GM12873 (cell line): ENCODE results near the gene C19orf85.

Experiments used
- TF ChIP-seq, protein P1 (sequence below): IDR thresholded peaks from 2 replicates; pipeline ENCODE4 v1.5.1; 2012; ENCODE audit warnings: low read depth, mild to moderate bottlenecking, moderate library complexity, low read length, control low read depth; ENCODE audit not compliant: insufficient read depth; ENCODE audit errors: missing control alignments

Gene C19orf85

DNA sequence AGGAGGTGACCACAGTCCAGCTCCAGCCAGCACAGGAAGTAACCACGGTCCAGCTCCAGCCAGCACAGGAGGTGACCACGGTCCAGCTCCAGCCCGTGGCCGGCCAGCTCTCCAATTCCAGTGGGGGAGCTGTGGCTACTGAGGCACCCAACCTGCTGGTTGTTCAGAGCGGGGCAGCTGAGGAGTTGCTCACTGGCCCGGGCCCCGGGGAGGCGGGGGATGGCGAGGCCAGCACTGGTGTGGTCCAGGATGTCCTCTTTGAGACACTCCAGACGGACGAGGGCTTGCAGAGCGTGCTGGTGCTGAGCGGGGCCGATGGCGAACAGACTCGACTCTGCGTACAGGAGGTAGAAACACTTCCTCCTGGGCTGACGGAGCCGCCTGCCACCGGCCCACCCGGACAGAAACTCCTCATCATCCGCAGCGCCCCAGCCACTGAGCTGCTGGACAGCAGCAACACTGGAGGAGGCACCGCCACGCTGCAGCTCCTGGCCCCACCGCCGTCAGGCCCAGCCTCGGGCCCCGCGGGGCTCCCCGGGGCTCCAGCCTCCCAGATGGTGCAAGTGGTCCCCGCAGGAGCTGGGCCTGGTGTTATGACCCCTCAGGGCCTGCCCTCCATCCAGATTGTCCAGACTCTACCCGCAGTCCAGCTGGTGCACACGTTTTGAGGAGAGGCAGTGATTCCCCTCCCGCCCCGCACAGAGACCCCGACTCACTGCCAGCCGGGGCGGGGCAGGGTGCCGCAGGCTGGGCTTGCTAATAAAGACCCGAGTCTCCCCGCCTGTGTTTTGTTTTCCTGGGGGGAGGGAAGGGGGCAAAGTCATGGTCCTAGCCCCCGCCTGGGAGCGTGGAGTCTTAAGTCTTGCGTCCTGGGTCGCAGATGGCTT, 19.4 kb upstream of the C19orf85 start:
- TF ChIP-seq, protein P1, sequence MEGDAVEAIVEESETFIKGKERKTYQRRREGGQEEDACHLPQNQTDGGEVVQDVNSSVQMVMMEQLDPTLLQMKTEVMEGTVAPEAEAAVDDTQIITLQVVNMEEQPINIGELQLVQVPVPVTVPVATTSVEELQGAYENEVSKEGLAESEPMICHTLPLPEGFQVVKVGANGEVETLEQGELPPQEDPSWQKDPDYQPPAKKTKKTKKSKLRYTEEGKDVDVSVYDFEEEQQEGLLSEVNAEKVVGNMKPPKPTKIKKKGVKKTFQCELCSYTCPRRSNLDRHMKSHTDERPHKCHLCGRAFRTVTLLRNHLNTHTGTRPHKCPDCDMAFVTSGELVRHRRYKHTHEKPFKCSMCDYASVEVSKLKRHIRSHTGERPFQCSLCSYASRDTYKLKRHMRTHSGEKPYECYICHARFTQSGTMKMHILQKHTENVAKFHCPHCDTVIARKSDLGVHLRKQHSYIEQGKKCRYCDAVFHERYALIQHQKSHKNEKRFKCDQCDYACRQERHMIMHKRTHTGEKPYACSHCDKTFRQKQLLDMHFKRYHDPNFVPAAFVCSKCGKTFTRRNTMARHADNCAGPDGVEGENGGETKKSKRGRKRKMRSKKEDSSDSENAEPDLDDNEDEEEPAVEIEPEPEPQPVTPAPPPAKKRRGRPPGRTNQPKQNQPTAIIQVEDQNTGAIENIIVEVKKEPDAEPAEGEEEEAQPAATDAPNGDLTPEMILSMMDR: no peak

GRCh38 chr19:55482967-55483705, 18.6 kb upstream of the C19orf85 start:
- TF ChIP-seq, protein P1: no peak

DNA sequence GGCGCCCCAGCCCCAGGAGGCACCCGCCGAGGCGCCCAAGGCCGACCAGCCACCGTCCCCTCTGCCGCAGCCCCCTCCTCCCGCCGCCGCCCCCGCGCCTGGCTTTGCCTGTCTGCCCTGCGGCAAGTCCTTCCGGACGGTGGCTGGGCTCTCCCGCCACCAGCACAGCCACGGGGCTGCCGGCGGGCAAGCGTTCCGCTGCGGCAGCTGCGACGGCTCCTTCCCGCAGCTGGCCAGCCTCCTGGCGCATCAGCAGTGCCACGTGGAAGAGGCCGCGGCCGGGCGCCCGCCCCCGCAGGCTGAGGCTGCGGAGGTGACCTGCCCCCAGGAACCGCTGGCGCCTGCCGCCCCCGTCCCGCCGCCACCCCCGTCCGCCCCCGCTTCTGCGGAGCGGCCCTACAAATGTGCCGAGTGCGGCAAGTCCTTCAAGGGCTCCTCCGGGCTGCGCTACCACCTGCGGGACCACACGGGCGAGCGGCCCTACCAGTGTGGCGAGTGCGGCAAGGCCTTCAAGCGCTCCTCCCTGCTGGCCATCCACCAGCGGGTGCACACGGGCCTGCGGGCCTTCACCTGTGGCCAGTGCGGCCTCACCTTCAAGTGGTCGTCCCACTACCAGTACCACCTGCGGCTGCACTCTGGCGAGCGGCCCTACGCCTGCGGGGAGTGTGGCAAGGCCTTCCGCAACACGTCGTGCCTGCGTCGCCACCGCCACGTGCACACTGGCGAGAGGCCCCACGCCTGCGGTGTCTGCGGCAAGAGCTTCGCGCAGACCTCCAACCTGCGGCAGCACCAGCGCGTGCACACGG, 17.8 kb upstream of the C19orf85 start:
- TF ChIP-seq, protein P1: no peak

DNA sequence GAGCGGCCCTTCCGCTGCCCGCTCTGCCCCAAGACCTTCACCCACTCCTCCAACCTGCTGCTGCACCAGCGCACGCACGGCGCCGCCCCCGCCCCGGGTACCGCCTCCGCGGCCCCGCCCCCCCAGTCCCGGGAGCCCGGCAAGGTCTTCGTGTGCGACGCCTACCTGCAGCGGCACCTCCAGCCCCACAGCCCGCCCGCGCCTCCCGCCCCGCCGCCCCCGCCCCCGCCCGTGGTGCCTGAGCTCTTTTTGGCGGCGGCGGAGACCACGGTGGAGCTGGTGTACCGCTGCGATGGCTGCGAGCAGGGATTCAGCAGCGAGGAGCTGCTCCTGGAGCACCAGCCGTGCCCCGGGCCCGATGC, 17.2 kb upstream of the C19orf85 start:
- TF ChIP-seq, protein P1: no peak

DNA sequence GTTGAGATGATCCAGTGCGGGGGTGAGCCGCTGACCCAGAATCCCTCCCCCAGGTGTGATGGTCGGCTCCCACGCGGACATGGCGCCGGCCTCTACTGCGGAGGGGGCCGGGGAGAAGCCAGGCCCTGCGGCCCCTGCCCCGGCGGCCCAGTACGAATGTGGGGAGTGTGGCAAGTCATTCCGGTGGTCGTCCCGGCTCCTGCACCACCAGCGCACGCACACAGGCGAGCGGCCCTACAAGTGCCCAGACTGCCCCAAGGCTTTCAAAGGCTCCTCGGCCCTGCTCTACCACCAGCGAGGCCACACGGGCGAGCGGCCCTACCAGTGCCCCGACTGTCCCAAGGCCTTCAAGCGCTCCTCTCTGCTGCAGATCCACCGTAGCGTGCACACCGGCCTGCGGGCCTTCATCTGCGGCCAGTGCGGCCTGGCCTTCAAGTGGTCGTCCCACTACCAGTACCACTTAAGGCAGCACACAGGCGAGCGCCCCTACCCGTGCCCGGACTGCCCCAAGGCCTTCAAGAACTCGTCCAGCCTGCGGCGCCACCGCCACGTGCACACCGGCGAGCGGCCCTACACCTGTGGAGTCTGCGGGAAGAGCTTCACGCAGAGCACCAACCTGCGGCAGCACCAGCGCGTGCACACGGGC, 16.7 kb upstream of the C19orf85 start:
- TF ChIP-seq, protein P1: no peak

DNA sequence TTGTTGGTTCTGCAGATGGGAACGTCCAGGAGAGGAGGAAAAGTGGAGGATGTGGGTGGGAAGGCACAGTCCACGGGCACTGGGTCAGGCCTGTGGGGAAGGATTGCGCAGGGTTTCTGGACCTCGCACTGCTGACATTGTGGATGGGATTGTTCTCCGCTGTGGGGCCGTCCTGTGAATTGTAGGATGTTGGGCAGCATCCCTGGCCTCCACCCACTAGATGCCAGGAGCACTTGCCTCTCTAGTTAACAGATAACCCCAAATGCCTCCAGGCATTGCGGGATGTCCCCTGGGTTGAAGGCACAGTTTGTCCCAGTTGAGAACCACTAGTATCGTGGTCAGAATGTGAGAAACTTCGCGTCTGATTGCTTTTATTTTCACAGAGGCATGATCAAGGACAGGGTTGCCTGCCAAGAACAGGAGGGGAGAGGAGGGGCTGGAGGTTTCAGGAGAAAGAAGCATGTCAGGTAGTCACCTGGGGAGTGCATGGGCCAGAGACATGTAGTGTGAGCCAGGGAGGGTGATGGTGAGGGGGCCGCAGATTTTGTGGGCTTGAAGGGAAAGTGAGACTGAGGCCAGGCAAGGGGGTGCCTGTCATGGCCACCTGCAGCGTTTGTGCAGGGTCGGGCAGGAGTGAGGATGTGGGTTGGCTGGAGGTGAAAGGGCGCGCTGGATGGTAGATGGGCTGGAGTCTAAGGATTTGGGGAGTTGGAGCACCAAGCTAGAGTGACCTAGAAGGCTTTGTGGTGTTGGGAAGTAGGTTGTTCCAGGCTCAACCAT, 15.1 kb upstream of the C19orf85 start:
- TF ChIP-seq, protein P1: no peak
